ENCODE results near the gene MC1R. TPM values are rescaled to one million over a fixed set of nuclear protein-coding genes. Genes with fewer than 3 reads are reported as not detected.

MC1R gene
- total and polyA plus RNA-seq, 2 of the 8 experiments (the other 6 are each of a cell fraction or from before 2014, with no cell fraction given), result 2.2 to 2.9 TPM

DNA sequence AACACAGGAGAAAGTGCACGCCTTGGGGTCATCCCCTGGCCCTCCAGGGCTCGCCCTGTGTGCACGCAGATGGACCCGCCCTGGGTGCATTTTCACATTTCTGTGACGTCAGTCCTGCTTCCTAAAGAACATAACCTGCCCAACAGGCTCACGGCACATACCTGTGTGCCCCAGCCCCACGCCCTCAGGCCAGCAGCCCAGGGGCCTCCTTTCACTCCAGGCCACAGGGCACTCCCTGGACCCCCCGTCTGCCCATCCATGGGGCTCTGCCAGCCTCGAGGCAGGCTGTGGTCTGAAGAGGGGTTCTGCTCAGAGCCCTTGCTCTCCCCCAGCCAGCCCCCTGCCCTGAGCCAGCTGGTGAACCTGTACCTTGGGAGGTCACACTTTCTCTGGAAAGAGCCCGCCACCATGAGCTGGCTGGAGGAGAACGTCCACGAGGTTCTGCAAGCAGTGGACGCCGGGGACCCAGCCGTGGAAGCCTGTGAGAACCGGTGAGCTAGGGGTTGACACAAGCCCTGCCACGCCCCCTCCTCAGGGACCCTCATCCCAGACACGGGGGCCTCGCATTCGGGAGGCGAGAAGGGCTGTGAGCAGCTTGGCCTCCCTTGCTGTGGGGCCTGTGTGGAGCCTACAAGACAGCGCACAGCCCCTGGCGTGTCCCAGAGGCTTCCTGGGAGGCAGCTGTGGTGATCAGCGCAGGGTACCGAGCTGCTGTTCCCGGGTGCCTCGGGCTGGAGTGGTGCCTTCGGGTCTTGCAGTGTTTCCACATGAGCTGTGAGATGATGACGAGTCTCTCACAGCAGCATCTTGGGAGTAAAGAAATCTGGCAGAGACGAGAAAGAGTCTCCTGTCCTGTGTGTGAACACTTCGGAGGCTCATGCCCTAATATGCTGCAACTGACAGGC lies 13.8 kb upstream of the MC1R start:
- Histone ChIP-seq H3K23ac (ENCODE audit: insufficient read length) (no peak overlapping the region), H3K36me3 (ENCODE audit: control insufficient read depth in 2 of 4, insufficient read depth in 4 of 4, low read length in 3 of 4) (peaks cover 2 to 23% (median 13%) of the 10 kb centered on the region in 4 experiments; a peak in 7 of 8 replicates), H3K79me1 (ENCODE audit: low read depth, low read length) (no peaks in the 10 kb centered on the region), H2BK5ac (ENCODE audit: low read depth, low read length) (no peak overlapping the region; the same call in 1 of the 2 replicates), H3K4me2 (ENCODE audit: insufficient read depth in 1 of 2, low read depth in 2 of 2, low read length in 2 of 2) (no peak overlapping the region), H2AK5ac (ENCODE audit: low read depth, low read length) (no peak overlapping the region), H4K20me1 (replicated peaks in 1 of 2; ENCODE audit: control insufficient read depth in 1 of 2, insufficient read depth in 2 of 2, low read length in 2 of 2) (peaks cover 0 to 3% of the 10 kb centered on the region in 2 experiments), H3K14ac (ENCODE audit: insufficient read length) (no peak overlapping the region), H4K5ac (ENCODE audit: insufficient read length, low read depth, low read length) (no peak overlapping the region), H2BK20ac (ENCODE audit: low read length) (no peak overlapping the region), H4K91ac (replicated peaks; ENCODE audit: insufficient read length, low read length) (no peak overlapping the region), H3K4me1 (replicated peaks in 1 of 4; ENCODE audit: control insufficient read depth in 3 of 4, insufficient read depth in 4 of 4, low read length in 3 of 4) (peaks cover 0 to under 1% (median 0%) of the 10 kb centered on the region in 4 experiments; a peak in 2 of 7 replicates), H3K4me3 (ENCODE audit: extremely low read depth in 1 of 4, insufficient read depth in 2 of 4, low read depth in 3 of 4, low read length in 4 of 4) (no peak overlapping the region), H3K27ac (ENCODE audit: low read depth, low read length) (no peak overlapping the region), H3K23me2 (ENCODE audit: low read depth, low read length) (no peaks in the 10 kb centered on the region; the same call in 1 of the 2 replicates), H3K18ac (ENCODE audit: extremely low read depth, low read length) (no peak overlapping the region), H2BK15ac (ENCODE audit: low read length) (no peak overlapping the region), H4K8ac (ENCODE audit: extremely low read depth, insufficient read depth, low read length) (no peak overlapping the region; the same call in 1 of the 2 replicates), H3K9ac (replicated peaks in 1 of 4; ENCODE audit: extremely low read depth in 1 of 4, low read depth in 3 of 4, low read length in 3 of 4) (no peak overlapping the region), H3K79me2 (ENCODE audit: control insufficient read depth in 1 of 2, insufficient read depth in 2 of 2, low read length in 2 of 2) (no peaks in the 10 kb centered on the region), H3K4ac (replicated peaks; ENCODE audit: insufficient read length, low read depth, low read length) (no peak overlapping the region), H2BK12ac (ENCODE audit: low read depth, low read length) (no peak overlapping the region), H3K56ac (replicated peaks; ENCODE audit: insufficient read length, low read depth, low read length) (no peak overlapping the region), H3K9me3 (ENCODE audit: insufficient read depth in 2 of 2, low read depth in 1 of 2, low read length in 1 of 2) (peaks cover 0 to 19% of the 10 kb centered on the region in 2 experiments; a peak in 3 of 4 replicates), H2AFZ (ENCODE audit: low read length) (no peak overlapping the region), H3K27me3 (replicated peaks in 1 of 4; ENCODE audit: control insufficient read depth in 3 of 4, extremely low read depth in 1 of 4, insufficient read depth in 3 of 4, low read length in 3 of 4) (no peaks in the 10 kb centered on the region), H2BK120ac (replicated peaks; ENCODE audit: low read depth, low read length) (no peak overlapping the region)
- ChIA-PET CTCF (ENCODE audit: partially characterized antibody) (no interaction called here), POLR2A (ENCODE audit: partially characterized antibody) (interaction anchor here (1.0 to 1.3 kb wide), 4 partner anchors 12 to 77 kb away, joined by 3 to 6 read pairs (median 4); partner anchors contain the start of genes SPIRE2 and TUBB3)
- DNase-seq (ENCODE audit: low read depth in 1 of 2, low spot score in 2 of 2), result no peak
- 94% methylated on average over 29 of the region's 31 CpGs; no CpG with 5 or more reads in 1 of the 2 experiments for WGBS, 2 experiments (ENCODE audit: extremely low coverage in 1 of 2, insufficient coverage in 1 of 2, insufficient read length in 1 of 2, insufficient replicate concordance in 2 of 2, low coverage in 1 of 2, low lambda C conversion rate in 2 of 2, missing lambda C conversion rate in 1 of 2)
- no peak for FAIRE-seq
- no peak for TF ChIP-seq HDAC6 (IDR thresholded peaks at IDR 0.05; ENCODE audit: low read depth, low read length)
- no peak for TF ChIP-seq BCL11A (IDR thresholded peaks at IDR 0.05; ENCODE audit: low read depth in 2 of 2, low read length in 2 of 2)
- no peak for TF ChIP-seq SIN3A (conservative IDR thresholded peaks at IDR 0.05 in 1 of 2, IDR thresholded peaks at IDR 0.05 in 1 of 2; ENCODE audit: low read depth in 1 of 2, low read length in 2 of 2)
- no peak for TF ChIP-seq CBX8 (IDR thresholded peaks at IDR 0.05; ENCODE audit: borderline replicate concordance, low read depth, low read length)
- TF ChIP-seq TAF7 (optimal IDR thresholded peaks at IDR 0.05; ENCODE audit: borderline replicate concordance, low read depth, low read length), result no peak
